Smooth muscle cell (in vitro differentiated cells): Measurements from ENCODE around the gene SDF2. TPM values are rescaled to one million over a fixed set of nuclear protein-coding genes. Genes with fewer than 3 reads are reported as not detected.

Experiments
- DNase-seq: peaks from one replicate; lab custom pipeline; 2025; ENCODE audit not compliant: unreplicated experiment; lab: John Stamatoyannopoulos, UW
- H2AFZ ChIP-seq: fragments of 200-600 bp; sonication (generic); 2 replicates; pipeline ENCODE4 v1.6.0; 2016; ENCODE audit warnings: antibody characterized with exemption, low read depth, mild to moderate bottlenecking
- H3F3A ChIP-seq: fragments of 200-600 bp; sonication (generic); 2 replicates; pipeline ENCODE4 v1.6.0; 2017; ENCODE audit warnings: antibody characterized with exemption, low read depth
- H3K27ac ChIP-seq: fragments of 200-600 bp; sonication (generic); 2 replicates; pipeline ENCODE4 v1.5.1; 2016; ENCODE audit warnings: low read depth, mild to moderate bottlenecking
- H3K27me3 ChIP-seq: fragments of 200-600 bp; sonication (generic); 2 replicates; pipeline ENCODE4 v1.6.1; 2016; ENCODE audit warnings: low read depth, mild to moderate bottlenecking
- H3K36me3 ChIP-seq: fragments of 200-600 bp; sonication (generic); 2 replicates; pipeline ENCODE4 v1.5.1; 2016; ENCODE audit warnings: low read depth
- H3K4me1 ChIP-seq: fragments of 200-600 bp; sonication (generic); 2 replicates; pipeline ENCODE4 v1.5.1; 2016; ENCODE audit warnings: low read depth
- H3K4me2 ChIP-seq: fragments of 200-600 bp; sonication (generic); 2 replicates; pipeline ENCODE4 v1.6.0; 2016; ENCODE audit warnings: mild to moderate bottlenecking
- H3K4me3 ChIP-seq: fragments of 200-600 bp; sonication (generic); 2 replicates; pipeline ENCODE4 v1.5.1; 2016; ENCODE audit warnings: mild to moderate bottlenecking
- H3K79me2 ChIP-seq: fragments of 200-600 bp; sonication (generic); 2 replicates; pipeline ENCODE4 v1.6.0; 2016; ENCODE audit warnings: low read depth, mild to moderate bottlenecking
- H3K9ac ChIP-seq: fragments of 200-600 bp; sonication (generic); 2 replicates; pipeline ENCODE4 v1.6.0; 2016; ENCODE audit warnings: low read depth
- H3K9me3 ChIP-seq: fragments of 200-600 bp; sonication (generic); replicated peaks from 2 replicates; pipeline ENCODE4 v1.5.1; 2016; ENCODE audit warnings: low read depth
- H4K20me1 ChIP-seq: fragments of 200-600 bp; sonication (generic); 2 replicates; pipeline ENCODE4 v1.6.0; 2016; ENCODE audit warnings: low read depth
- WGBS: methylation state at CpG from one replicate; pipeline ENCODE4 v1.1.7; 2016; ENCODE audit warnings: low lambda C conversion rate; 5-methylcytosine and 5-hydroxymethylcytosine counted together
- polyA plus RNA-seq: library from polyadenylated mRNA; unstranded; fragments of >200 nt; fragmentation: Nextera tagmentation; extraction: Ambion mirVana; gene quantifications from 2 replicates; pipeline ENCODE4 v1.2.1, GENCODE V29; 2016
- total RNA-seq: library from RNA; depleted of rRNA; stranded (reverse); fragments of >200 nt; gene quantifications from 2 replicates; pipeline ENCODE4 v1.2.3, GENCODE V29; 2014
- TF ChIP-seq, protein P1 (sequence below): fragments of 200-600 bp; sonication (generic); IDR thresholded peaks from 2 replicates; pipeline ENCODE4 v1.5.1; 2017; ENCODE audit warnings: borderline replicate concordance, mild to moderate bottlenecking, antibody characterized with exemption; ENCODE audit not compliant: insufficient read depth, poor library complexity, severe bottlenecking

Gene SDF2
- total and polyA plus RNA-seq, 2 experiments from 2014 or later = 88.6 to 96.5 TPM

DNA sequence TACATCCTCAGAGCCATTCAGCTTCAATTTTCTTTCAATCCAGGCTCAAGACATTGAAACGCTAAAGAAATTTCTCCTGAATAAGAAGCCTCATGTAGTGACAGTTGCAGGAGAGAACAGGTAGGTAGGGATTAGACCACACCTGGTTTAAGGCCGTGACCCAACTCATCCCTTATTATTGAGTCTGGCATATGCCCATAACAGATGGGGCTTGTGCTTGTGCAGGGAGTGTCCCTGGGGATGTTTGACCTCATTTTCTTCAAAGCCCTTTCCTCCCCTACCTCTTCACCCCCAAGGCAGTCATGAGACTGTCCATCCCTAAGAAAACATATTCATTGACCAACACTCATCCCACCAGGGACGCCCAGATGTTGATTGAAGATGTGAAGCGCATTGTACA, 24.6 kb upstream of the SDF2 start:
- Histone ChIP-seq H3K4me1 (no peaks in the 10 kb centered on the region), H3K4me2 (no peak overlapping the region), H3K27me3 (no peaks in the 10 kb centered on the region), H3K4me3 (no peak overlapping the region), H3K79me2 (no peaks in the 10 kb centered on the region), H3K27ac (no peak overlapping the region), H3F3A (peaks cover 4% of the 10 kb centered on the region), H3K36me3 (peaks cover 84% of the 10 kb centered on the region), H3K9ac (no peak overlapping the region), H2AFZ (no peak overlapping the region), H3K9me3 (no peaks in the 10 kb centered on the region), H4K20me1 (peaks cover 6% of the 10 kb centered on the region)
- no peak for DNase-seq
- TF ChIP-seq, protein P1, sequence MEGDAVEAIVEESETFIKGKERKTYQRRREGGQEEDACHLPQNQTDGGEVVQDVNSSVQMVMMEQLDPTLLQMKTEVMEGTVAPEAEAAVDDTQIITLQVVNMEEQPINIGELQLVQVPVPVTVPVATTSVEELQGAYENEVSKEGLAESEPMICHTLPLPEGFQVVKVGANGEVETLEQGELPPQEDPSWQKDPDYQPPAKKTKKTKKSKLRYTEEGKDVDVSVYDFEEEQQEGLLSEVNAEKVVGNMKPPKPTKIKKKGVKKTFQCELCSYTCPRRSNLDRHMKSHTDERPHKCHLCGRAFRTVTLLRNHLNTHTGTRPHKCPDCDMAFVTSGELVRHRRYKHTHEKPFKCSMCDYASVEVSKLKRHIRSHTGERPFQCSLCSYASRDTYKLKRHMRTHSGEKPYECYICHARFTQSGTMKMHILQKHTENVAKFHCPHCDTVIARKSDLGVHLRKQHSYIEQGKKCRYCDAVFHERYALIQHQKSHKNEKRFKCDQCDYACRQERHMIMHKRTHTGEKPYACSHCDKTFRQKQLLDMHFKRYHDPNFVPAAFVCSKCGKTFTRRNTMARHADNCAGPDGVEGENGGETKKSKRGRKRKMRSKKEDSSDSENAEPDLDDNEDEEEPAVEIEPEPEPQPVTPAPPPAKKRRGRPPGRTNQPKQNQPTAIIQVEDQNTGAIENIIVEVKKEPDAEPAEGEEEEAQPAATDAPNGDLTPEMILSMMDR = no peak
- over 99% methylated on average over 4 of the region's 4 CpGs for WGBS

DNA sequence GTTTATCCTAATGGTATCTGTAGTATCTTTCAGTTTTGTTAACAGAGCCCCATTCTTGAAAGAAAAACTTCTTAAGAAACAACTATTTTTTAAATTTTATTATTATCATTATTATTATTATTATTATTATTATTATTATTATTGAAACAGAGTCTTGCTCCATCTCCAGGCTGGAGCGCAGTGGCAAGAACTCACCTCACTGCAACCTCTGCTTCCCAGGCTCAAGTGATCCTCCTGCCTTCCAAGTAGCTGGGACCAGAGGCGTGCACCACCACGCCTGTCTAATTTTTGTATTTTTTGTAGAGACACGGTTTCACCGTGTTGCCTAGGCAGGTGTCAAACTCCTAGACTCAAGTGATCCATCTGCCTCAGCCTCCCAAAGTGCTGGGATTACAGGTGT, 23.7 kb upstream of the SDF2 start:
- TF ChIP-seq, protein P1 = no peak
- Histone ChIP-seq H3K36me3 (peaks cover 82% of the 10 kb centered on the region), H3K79me2 (no peaks in the 10 kb centered on the region), H3K4me3 (no peak overlapping the region), H3K9ac (no peak overlapping the region), H3F3A (peaks cover 4% of the 10 kb centered on the region), H3K27ac (no peak overlapping the region), H4K20me1 (peaks cover 6% of the 10 kb centered on the region), H3K9me3 (no peaks in the 10 kb centered on the region), H2AFZ (no peak overlapping the region), H3K27me3 (no peaks in the 10 kb centered on the region), H3K4me2 (no peak overlapping the region), H3K4me1 (no peaks in the 10 kb centered on the region)
- DNase-seq = no peak
- WGBS = 97% methylated on average over 5 of the region's 5 CpGs

DNA sequence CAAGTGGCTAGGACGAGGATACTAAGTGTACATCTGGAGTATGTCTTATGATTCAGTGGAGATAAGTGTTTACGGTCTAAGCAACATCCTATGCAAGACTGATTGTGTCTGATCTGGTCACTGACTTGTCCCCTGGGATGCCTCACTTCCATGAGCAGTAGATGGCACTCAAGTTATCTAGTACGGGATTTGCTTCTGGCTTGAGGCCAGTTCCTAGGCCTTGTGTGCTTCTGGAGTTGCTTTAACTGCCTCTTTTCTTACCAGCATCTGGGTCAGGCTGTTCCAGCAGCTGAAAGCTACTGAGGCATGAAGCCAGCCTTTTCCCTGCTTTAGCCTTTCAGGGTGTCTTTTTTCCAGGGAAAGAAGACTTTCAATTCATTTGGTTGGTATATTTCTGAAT, 23.3 kb upstream of the SDF2 start:
- peaks cover 6% of the 10 kb centered on the region for H4K20me1 ChIP-seq
- H3F3A ChIP-seq = peaks cover 4% of the 10 kb centered on the region
- TF ChIP-seq, protein P1 = no peak
- peak; percentile 6 for DNase-seq
- no peaks in the 10 kb centered on the region for H3K79me2 ChIP-seq
- 21% methylated on average over 3 of the region's 3 CpGs for WGBS
- H3K27ac ChIP-seq = no peak overlapping the region
- no peak overlapping the region for H3K9ac ChIP-seq
- H3K4me1 ChIP-seq = no peaks in the 10 kb centered on the region
- H3K4me2 ChIP-seq = no peak overlapping the region
- no peaks in the 10 kb centered on the region for H3K27me3 ChIP-seq
- H2AFZ ChIP-seq = no peak overlapping the region
- H3K36me3 ChIP-seq = peaks cover 79% of the 10 kb centered on the region
- no peaks in the 10 kb centered on the region for H3K9me3 ChIP-seq
- no peak overlapping the region for H3K4me3 ChIP-seq

DNA sequence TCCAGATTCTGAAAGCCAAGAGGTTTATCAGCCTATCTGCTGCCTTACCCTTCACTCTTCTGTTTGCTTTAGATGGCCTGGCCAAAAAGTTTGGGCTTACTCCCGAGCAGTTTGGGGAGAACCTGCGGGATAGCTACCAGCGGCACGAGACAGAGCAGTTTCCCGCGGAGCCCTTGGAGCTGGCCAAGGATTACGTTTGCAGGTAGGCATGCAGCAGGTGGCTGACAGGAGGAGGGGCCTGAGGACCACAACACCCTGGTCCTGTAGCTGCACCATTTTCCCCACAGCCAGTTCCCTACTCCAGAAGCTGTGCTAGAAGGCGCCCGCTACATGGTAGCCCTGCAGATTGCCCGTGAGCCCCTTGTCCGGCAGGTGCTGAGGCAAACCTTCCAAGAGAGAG, 20.9 kb upstream of the SDF2 start:
- Histone ChIP-seq H3K36me3 (peaks cover 73% of the 10 kb centered on the region), H3F3A (peaks cover 4% of the 10 kb centered on the region), H4K20me1 (peaks cover 6% of the 10 kb centered on the region), H3K9me3 (no peaks in the 10 kb centered on the region), H3K27ac (no peak overlapping the region), H3K4me3 (no peak overlapping the region), H3K79me2 (no peaks in the 10 kb centered on the region), H3K27me3 (no peaks in the 10 kb centered on the region), H3K4me2 (no peak overlapping the region), H3K4me1 (no peaks in the 10 kb centered on the region), H2AFZ (no peak overlapping the region), H3K9ac (no peak overlapping the region)
- WGBS = 97% methylated on average over 11 of the region's 11 CpGs
- TF ChIP-seq, protein P1 = no peak
- no peak for DNase-seq
